LHCN-M2 (cell line): ENCODE results near the gene CEP112. TPM values are rescaled to one million over a fixed set of nuclear protein-coding genes. Genes with fewer than 3 reads are reported as not detected.

Source experiments
- DNase-seq: peaks from one replicate; pipeline ENCODE4 v3.0.0-alpha.2; 2012; ENCODE audit warnings: low read depth
- total RNA-seq: library from RNA; depleted of rRNA; stranded (reverse); fragments of >200 nt; gene quantifications from 2 replicates; pipeline ENCODE4 v1.2.3, GENCODE V29; 2014

The CEP112 gene
- total RNA-seq, 1 experiment from 2014 or later: 37.2 TPM

DNA sequence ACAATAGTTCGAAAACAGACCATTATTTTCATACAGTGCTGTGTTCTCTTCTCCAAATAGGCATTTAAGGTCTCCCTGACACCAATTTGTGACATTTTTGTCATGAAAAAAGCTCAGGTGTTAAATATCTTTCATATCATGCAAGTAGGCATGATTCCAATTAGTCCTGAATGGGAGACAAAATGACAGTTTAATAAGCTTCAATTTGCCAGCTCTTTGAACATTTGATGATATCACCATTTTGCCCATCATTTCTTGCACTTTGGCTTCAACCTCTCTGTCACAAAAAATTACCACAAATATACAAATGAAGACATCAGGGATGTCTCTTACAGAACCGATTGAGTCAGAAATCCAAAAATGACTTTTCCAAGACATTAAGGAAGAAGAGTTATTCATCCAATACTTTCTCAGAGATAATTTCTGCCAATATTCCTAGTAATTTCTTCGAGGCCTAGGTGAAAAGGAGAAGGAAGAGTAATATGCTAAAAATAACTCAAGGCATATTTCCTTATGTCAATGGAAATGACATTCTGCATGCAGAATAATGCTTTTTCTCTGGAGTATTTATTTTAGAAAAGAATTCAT, 298.1 kb downstream of the CEP112 start:
- no peak for DNase-seq

DNA sequence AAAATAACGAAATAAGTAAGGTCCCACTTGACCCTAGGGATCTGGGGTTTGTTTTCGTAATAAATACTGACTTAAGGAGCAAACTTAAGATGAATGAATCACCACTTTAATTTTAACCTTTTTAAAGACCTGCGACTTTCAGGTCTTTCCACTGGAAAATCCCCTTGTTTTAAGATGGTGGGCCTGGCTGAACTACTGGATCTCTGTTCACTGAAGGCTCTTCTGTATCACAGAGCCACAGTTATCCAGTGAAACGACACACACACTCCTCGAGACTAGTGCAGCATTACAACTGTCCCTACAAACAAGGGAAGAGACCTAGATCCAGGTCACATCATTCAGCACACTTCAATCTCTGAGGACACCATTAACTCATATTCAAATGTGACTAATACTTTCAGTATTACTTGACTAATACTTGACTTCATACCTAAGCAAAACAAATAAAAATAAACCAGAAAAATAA, 299.0 kb downstream of the CEP112 start:
- peak; percentile 2 for DNase-seq

DNA sequence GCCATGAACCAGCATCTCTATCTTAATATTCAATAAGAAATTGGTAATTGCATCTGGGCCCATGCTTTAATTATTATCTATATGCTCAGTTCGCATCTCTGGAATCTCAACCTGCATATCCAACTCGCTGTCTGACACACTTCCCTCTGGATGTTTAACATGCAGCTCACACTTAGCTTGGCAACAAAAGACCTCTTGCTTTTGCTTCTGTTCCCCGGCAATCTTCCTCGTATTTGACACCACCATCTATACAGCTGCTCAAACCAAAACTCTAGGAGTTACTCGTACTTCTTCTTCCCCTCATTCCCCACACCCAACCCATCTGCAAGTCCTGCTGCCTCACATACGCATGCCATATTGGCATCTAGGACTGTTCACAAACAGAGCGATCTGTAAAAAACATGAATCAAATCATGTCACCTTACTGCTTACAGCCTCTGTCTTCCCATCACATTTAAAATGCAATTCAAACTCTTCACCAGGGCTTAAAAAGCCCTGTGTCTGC, 300.6 kb downstream of the CEP112 start:
- no peak for DNase-seq

DNA sequence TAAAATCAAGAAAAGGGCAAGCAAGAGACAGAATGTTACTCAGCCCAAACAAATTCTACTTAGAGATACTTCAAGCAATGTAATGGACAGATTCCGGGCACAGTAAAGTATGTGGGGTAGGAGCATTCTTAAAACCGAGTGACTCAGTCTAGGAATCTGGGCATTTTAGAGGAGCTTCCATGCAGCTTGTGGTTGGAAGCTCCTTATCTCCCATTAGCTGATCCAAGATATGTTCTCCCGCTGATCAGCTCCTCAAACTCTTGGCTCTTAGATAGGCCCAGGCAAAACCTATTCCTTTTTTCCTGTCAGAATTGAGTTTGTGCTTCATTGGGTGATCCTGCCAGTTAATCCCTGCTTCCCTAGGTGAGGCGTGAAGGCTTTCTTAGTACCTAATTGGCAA, 303.3 kb downstream of the CEP112 start:
- DNase-seq: peak; percentile 3

DNA sequence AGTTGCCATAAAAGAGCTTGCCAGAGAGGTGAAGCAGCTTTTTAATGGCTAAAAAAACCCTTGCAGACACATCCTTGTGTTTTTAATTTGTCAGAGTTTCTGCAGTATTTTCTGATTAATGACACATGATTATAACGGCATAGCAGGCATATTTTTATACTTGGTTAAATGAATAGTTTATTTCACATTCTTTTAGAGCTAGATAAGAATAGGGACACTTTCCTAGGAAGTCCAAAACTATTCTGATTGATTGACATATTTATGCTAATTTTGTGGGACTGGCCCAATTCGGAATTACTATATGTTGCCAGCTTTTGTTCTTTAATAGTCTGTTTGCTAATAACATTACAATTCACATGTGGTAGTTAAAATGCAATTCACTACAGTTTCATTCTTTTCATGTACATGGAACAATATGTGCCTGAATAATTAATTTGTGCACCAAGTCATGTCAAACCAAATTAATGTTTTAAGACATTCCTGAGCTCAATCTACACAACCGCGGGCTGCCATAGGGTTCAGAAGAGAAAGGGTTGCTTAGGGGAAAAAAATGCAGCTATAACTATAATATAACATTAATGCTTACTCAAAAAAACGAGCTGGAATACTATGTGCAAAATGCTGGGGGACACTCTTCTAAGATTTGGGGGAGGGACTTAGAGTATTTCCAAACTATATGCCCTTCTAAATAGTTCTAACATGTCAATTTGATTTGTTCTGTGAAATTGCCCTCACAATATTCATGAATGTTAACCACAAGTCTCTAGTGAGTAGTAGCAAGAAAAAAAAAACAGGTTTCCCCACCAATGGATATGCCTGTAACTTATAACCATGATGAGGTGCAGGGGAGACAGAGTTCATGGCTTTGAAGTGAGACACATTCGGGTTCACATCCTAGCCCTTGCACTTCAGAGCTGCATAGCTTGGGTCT, 305.4 kb downstream of the CEP112 start:
- no peak for DNase-seq

DNA sequence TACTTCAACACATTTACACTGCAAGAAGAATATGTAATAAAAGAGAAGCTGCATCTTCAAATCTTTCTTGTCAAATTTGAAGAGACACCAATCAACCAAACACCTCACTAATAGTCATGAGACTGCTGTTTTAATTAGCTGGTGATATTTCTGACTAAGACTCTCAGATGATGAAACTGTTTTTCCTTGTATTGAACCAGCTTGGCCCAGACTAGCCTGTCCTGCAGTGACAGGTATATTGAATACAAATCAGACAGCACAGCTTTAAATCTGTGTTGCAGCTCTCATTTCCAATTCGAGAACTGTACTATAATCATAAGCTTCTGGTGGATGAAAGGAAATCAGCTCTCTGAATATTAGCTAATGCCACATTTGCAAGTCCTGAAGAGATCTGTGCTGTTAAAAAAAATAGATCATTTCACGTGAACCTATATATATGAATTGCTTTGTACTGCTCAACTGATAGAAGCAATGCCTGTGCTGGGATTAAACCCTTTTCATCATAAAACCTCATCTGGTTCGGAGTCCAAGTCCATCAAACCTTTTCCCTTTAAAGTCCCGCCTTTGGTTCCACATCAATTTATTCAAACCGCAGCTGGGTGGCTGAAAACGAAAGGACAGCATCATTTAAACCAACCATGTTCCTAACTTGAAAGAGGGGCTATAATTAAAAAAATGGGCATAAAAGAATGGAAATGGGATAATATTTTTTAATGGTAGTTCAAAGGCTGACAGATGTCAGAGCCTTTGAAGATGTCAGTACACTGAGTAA, 306.2 kb downstream of the CEP112 start:
- no peak for DNase-seq

DNA sequence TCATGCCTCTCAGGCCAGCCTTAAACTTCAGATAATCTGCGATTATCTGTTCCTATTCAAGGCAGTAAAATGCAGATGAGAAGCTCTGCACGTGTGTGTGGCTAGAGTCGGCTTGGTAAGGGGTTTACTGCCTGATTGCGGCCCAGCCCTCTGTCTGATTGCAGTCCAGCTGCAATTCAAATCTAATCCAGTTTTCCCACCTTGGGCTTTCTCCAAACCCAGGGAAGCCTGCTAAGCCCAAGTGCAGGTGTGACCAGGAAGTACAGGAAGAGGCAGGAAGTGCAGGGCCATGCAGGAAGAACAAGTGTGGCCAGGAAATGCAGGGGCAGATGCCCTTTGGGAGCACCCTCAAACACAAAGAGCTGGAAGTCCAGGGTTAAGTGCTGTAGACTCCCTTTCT, 314.9 kb downstream of the CEP112 start:
- DNase-seq: no peak

DNA sequence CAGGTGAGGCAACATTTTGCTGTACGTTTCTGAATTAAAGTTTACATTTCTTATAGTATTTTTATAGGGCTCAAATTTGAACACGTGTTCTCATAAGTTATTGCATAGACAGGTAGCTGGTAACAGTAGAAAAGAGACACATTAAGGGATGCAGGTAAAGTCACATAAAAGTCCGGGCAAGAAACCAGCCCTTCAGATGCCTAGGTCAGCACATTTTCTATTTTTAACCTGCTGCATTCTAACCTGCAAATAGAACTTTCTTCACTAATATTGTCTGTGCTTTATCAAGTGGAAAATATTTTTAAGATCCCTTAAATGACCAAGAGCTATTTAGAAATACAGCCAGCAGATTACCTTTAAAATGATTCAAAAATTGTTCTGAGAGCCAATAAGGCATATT, 323.1 kb downstream of the CEP112 start:
- DNase-seq: no peak

DNA sequence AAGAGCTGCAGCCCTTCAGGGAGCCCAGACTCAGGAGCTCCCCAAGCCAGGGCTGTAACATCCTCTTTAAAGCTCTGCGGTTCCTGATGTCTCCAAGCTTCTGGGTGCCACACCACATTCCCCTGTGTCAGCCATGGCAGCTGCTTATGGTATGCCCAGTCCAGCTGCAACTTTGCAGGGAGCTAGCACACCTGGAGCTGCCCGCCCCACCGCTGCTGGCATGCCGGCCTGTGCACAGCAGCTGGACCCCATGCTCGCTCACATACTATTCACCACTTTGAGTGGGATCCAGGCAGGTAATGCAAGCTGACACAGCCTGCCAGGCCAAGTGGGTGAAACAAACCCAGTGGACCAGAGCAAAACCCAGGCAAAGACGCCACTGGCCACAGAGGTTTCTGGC, 324.9 kb downstream of the CEP112 start:
- DNase-seq: no peak

DNA sequence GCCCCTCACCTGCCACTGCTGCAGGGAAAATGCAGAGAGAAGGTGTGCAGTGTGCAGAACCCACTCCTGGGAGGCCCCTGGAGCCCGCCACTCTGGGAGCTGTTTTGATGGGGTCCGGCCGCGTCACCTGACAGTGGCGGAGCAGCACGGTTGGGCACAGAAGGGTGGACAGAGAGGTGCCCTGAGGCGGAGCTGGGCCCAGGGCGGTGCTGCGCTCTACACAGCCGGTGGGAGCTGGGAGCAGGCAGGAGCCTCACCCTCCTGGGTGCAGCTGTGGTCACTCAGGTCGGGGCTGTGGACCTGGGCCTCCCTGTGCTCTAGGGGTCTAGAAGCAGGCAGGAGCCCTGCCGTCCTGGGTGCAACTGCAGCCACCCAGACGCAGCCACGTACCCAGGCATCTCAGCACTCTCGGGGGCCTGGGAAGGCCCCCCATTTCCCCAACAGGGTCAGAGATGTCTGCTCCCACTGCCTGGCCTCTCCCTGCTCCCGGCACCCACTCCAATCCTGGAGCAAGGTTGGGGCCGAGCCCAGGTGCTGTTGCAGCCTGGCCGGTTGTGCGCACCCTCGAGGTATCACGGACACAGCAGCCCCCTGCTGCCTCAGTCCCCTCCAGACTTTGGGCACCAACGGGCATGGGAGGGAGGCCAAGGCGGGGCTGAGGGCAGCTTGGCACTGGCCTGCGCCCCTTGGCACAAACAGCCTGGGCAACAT, 326.1 kb downstream of the CEP112 start:
- DNase-seq: no peak

DNA sequence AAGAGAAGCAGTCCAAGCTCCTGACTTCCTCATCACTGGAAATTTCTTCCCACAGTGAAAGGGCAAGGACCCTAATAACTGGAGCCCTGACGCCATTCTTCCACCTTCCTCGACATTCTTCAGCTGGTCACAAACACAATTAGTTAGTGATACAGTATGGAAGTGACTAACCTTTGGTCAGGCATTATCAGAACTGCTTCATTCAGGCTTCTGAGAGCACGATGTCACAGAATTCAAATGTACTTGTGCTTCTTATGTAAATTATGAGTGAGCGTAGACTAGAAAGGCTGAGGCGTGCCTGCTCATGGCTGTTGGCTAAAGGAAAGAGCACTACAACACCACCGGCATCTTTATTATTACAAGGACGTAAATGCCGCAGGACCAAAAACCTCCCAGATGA, 327.5 kb downstream of the CEP112 start:
- no peak for DNase-seq

DNA sequence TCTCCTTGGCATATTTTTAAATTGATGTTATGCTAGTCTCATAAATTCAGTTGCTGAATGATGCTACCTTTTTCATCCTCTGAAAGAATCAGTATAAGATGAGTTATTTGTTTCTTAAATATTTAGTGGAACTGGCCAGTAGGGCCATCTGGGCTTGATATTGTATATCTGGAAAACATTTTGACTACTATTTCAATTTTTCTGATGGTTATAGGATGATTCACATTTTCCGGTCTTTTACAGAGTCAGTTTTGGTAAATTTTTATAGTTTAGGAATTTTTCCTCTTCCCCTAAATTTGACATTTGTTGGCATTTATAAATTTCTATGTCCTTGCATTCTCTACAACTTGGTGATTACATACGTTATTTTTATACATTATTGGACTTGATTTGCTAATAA, 334.2 kb downstream of the CEP112 start:
- DNase-seq: no peak

DNA sequence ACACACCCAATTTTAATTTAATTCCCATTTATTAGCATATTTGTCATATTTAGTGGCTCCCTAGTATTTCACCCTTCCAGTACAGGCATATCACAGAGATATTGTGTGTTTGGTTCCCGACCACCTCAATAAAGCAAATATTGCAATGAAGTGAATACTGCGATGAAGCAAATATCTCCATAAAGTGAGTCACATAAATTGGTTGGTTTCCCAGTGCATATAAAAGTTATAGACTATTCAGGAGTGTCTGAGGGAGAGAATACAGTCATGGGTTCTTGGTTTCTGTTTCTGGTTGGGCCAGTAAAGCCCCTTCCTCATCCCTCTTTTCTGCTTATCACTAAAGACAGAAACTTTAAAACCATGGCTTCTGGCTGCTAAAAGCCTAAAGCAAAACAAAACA, 335.1 kb downstream of the CEP112 start:
- DNase-seq: no peak

DNA sequence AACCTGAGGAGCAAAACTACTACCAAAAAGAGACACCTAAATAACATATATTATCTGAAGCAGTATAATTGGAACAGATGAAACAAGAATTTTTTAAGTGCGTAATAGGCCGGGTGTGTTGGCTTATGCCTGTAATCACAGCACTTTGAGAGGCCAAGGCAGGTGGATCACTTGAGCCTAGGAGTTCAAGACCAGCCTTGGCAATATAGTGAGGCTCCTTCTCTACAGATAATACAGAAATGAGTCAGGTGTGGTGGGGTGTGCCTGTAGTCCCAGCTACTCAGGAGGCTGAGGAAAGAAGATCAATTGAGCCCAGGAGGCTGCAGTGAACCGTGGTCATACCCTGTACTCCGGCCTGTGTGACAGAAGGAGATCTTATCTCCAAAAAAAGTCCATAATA, 336.3 kb downstream of the CEP112 start:
- no peak for DNase-seq

DNA sequence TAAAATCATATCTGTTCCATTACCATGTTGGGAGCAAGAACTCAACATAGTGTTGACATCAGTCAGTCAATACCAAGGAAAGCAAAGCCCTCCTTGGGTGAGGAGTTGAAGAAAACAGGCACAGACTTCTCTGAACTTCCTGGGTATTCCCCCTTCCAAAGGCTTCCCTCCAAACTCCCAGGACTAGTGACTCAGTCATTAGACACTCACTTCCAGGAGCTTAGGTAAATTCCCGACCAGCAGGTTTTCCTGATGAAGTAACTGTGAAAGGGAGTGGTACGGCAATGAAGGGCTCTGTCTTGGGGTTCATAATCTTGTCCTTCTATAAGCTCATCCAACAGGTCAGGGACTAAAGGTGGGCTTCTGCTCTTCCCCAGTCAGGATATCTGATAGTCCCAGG, 336.7 kb downstream of the CEP112 start:
- DNase-seq: no peak

DNA sequence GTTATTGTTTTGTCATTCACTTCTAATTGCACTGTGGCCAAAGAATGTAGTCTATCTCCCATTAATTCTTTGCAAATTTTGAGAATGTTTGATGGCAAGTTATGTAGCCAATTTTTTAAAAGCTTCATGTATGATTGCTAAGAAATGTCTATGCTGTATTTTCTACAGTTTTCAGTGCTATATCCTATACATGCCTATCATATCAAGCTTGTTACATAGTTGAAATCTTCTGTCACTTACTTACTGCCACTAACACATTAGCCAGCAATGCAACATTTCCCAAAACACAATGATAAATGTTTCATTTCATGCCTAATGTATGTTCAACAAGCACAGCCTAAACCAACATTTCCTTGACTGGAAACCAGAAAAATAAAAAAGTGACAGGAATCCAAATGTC, 338.1 kb downstream of the CEP112 start:
- DNase-seq: no peak

DNA sequence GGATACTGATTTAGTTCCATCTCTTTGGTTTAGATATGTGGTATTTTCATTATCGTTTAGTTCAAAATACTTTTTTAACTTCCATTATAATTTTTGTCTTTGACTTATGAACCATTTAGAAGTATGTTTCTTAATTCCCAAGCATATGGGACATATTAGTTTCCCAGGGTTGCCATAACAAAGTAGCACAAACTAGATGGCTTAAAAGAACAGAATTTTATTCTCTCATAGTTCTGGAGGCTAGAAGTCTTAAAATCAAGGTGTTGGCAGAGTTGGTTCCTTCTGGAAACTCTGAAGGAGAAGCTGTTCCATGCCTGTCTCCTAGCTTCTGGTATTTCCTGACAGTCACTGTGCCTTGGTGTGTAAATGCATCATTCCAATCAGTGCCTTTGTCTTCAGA, 339.0 kb downstream of the CEP112 start:
- no peak for DNase-seq

DNA sequence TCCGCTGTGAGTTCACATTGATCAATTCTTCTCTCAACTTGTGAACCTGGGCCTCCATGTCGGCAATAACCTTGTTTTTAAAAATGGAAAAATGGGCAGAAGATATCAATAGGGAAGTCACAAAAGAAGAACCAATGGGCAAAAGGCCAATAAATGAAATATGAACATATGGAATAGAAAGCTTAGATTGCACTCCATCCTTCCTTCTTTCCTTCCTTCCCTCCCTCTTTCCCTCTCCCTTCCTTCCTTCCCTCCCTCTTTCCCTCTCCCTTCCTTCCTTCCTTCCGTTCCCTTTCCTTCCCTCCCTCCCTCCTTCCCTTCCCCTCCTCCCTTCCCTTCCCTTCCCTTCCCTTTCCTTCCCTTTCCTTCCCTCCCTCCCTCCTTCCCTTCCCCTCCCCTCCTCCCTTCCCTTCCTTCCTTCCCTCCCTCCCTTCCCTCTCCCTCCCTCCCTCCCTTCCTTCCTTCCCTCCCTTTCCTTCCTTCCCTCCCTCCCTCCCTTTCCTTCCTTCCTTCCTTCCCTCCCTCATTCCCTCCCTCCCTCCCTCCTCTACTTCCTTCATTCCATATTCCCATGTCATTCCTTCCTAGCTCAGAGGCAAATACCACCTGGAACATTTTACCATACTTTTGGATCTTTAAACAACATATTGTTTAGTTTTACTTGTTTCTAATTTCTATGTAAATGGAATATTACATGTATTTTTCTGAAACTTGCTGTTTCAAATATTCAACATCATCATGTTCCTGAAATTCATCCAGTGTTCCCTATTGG, 339.8 kb downstream of the CEP112 start:
- no peak for DNase-seq

DNA sequence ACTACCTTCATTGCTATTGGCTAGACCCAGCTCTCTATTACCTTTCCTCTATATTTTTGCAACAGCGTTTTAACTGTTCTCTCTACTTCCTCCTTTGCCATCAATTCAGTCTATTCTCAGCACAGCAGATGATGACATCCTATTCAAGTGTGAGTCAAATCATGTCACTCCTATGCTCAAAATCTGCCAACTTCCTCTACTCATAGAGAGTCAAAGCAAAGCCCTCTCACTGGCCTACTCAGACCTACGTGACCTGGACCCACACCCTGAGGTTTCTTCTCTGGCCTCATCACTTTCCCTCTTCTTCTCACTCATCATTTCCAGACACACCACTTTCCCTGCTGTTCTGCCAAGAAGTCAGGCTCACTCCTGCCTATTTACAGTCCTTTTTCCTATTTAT, 341.4 kb downstream of the CEP112 start:
- peak; percentile 50 for DNase-seq

DNA sequence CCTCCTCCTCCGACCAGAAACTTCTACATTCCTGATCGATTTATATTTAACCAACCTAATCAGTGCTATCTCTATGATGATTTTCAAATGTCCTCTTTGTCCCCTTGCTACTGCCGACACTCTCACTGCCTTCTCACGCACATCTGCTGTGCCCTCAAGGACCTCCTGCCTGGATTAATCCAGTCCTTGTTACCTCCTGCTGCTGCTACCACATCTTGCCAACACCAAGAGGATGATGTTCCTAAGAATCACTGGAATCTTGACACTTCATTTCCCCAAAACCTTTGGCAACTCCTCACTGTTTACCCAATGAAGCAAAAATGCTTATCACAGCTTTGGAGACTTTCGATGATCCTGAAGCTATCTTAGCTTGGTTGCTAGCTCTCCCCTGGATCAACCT, 343.2 kb downstream of the CEP112 start:
- no peak for DNase-seq

DNA sequence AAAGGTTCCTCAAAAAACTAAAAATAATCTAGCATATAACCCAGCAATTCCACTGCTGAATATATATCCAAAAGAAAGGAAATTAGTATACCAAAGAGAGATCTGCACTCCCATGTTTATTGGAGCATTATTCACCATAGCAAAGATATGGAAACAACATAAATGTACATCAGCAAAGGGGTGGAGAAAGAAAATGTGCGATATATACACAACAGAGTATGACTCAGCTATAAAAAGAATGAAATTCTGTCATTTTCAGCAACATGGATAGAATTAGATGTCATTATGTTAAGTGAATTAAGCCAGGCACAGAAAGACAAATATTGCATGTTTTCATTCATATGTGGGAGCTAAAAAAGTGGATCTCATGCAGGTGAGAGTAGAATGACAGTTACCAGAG, 350.8 kb downstream of the CEP112 start:
- no peak for DNase-seq
